GM12892 (cell line): Measurements from ENCODE around the gene CLCNKA.

Source experiments
- POLR2A ChIP-seq: IDR thresholded peaks from 2 replicates; pipeline ENCODE4 v1.6.1; 2011; ENCODE audit warnings: low read depth, low read length, control low read depth
- POLR2AphosphoS5 ChIP-seq: IDR thresholded peaks from 2 replicates; pipeline ENCODE4 v1.6.1; 2011; ENCODE audit warnings: low read depth, low read length, control low read depth

DNA sequence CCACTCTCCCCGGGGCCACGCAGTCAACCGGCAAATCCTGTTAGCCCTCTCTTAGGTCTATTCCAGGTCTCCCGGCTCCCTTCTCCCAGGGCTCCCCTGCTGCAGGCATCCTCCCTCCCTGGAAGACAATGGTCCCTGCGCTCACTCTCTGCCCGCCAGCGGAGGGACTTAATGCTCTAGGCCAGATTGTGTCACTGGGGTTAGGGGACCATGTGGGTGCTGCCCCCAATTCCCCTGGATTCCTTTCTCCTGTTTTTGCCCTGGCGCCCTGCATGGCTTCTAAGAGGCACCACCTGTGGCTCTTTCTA lies 43.4 kb downstream of the CLCNKA start:
- TF ChIP-seq POLR2AphosphoS5 (no peak), POLR2A (no peak)
